ENCODE results near the gene DPY19L2. TPM values are rescaled to one million over a fixed set of nuclear protein-coding genes. Genes with fewer than 3 reads are reported as not detected.
"Not testable (repeated sequence)": the region's sequence is repeated elsewhere in the genome, so short reads cannot be mapped to it uniquely, and the experiment has no call there.

The DPY19L2 gene
- polyA plus RNA-seq, 2 of the 4 experiments (the other 2 are of a cell fraction): 3.7 to 5.8 TPM

DNA sequence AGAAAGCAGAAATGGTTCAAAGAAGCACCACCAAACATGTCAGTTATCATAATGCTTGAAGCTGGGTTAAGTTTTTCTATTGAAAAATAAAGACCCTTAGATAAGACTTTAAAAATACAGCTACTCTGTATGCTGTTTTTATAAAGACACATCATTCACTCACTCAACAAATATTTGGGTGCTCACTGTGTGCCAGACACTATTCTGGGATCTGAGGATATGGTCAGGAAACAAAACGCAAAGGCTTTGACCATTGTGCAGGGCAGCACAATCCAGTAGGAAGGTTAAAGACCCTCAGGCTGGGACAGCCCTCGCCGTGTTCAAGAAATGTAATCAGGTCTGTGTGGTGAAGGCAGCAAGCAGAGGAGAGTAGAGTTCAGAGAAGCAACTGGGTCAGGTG lies 38.0 kb upstream of the DPY19L2 start (continued):
- no peak for TF ChIP-seq MAFK (IDR thresholded peaks at IDR 0.05; ENCODE audit: partially characterized antibody)

DNA sequence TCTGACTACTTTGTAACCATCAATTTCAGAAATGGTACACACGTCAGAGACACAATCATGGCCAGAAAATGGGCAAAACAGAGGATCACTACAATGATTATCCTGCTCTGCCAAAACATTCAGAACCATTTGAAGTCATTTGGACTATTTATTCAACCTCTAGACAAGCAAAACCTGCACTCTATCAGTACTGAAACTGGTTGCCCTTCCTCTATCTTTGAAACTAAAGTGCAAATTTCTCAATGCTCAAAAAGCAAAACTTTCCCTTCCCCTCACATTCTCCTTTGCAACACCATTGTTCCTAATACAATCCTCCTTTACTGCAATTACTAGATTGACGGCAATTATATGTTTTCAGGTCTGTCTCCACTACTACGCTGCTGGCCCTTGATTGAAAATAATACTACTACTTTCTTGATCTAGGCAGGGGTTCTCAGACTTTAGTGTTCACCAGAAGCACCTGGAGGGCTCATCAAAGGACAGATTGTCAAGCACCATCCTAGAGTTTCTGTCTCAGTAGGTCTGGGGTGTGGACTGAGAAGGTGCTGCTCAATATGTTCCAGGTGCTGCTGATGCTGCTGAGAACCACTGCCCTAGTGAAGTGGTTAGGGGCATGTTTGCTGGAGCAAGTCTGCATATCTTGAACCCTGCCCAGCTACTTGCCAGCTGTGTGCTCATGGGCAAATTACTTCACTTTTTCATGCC lies 31.5 kb upstream of the DPY19L2 start:
- FAIRE-seq: peak; percentile 46
- CTCF ChIA-PET; ATAC-seq; POLR2A ChIA-PET; H3K4me3 ChIP-seq; H3K9me3 ChIP-seq; DNase-seq (ENCODE audit: low read depth in 1 of 2, low spot score in 1 of 2); H3K4me1 ChIP-seq; H3K4me2 ChIP-seq; H3K27ac ChIP-seq: not testable (repeated sequence)
- WGBS (ENCODE audit: missing lambda C conversion rate): 68% methylated on average over 3 of the region's 3 CpGs

DNA sequence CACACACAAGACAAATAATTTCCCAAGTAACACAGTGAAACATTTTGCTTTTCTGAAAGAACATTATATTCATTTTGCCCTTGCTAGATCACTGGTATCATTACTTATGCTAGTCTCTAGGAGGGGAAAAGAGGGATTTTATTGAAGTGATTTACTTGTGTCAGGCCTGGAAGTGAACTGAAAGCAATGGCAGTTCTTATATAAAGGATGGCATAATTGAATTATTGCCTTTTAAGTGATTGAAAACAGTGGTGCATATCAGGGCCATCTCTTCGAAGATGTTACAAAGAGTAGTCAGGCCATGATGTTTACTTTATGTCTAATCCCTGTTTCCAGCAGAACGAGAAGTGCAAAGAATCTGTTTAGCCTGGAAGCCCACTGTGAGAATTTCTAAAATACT lies 30.7 kb upstream of the DPY19L2 start:
- WGBS (ENCODE audit: missing lambda C conversion rate): 29% methylated on average over 2 of the region's 2 CpGs
- FAIRE-seq: peak; percentile 76
- CTCF ChIA-PET; DNase-seq (ENCODE audit: low read depth in 1 of 2, low spot score in 1 of 2); H3K4me3 ChIP-seq; H3K4me2 ChIP-seq; H3K9me3 ChIP-seq; H3K27ac ChIP-seq; POLR2A ChIA-PET; ATAC-seq; H3K4me1 ChIP-seq: not testable (repeated sequence)

DNA sequence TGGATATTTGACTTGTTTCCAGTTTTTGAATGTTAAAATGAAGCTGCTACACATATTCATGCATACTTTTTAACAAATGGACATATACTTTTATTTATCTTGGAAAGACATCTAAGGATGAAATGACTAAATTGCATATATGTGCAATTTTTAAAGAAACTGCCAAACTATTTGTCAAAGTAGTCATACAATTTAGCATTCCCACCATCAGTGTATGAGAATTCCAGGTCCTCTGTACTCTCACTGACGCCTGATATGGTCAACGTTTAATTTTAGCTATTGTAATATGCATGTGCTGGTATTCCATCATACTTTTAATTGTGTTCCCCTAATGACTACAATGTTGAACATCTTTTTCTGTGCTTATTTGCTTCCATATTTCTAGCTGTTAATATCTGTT lies 22.5 kb upstream of the DPY19L2 start:
- H3K4me3 ChIP-seq; CTCF ChIA-PET; ATAC-seq; DNase-seq (ENCODE audit: low read depth in 1 of 2, low spot score in 1 of 2); FAIRE-seq; H3K4me2 ChIP-seq; H3K4me1 ChIP-seq; H3K9me3 ChIP-seq; POLR2A ChIA-PET; H3K27ac ChIP-seq: not testable (repeated sequence)
- 89% methylated on average over 2 of the region's 2 CpGs for WGBS (ENCODE audit: missing lambda C conversion rate)

DNA sequence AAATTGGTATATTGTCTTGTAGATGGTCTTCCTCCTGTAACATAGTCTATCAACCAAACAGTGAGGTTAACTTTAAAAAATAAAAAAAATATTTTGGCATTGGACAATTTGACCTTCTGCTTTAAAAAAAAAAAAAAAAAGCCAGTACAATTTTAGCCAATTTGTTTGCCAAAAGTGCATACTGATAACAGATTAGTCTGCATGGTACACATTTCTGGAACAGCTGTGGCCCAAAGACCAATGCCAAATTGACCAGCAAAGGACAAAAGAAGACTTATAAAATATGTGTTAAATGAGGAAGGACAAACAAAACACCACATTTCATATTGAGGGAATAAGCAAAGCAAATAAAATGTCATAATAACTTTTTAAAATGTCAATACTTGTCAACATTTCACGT lies 20.8 kb upstream of the DPY19L2 start:
- DNase-seq (ENCODE audit: low read depth in 1 of 2, low spot score in 1 of 2); H3K4me3 ChIP-seq; H3K9me3 ChIP-seq; H3K4me2 ChIP-seq; CTCF ChIA-PET; H3K4me1 ChIP-seq; FAIRE-seq; ATAC-seq; POLR2A ChIA-PET; H3K27ac ChIP-seq: not testable (repeated sequence)
- WGBS (ENCODE audit: missing lambda C conversion rate): 20% methylated on average over 1 of the region's 1 CpG

DNA sequence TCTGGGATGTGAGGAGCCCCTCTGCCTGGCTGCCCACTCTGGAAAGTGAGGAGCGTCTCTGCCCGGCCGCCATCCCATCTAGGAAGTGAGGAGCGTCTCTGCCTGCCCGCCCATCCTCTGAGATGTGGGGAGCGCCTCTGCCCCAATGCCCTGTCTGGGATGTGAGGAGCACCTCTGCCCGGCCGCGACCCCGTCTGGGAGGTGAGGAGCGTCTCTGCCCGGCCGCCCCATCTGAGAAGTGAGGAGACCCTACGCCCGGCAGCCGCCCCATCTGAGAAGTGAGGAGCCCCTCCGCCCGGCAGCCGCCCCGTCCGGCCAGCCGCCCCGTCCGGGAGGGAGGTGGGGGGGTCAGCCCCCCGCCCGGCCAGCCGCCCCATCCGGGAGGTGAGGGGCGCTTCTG lies 18.3 kb upstream of the DPY19L2 start:
- WGBS (ENCODE audit: missing lambda C conversion rate): 73% methylated on average over 6 of the region's 29 CpGs
- POLR2A ChIA-PET; H3K9me3 ChIP-seq; H3K4me3 ChIP-seq; ATAC-seq; DNase-seq (ENCODE audit: low read depth in 1 of 2, low spot score in 1 of 2); FAIRE-seq; H3K4me2 ChIP-seq; CTCF ChIA-PET; H3K4me1 ChIP-seq; H3K27ac ChIP-seq: not testable (repeated sequence)

DNA sequence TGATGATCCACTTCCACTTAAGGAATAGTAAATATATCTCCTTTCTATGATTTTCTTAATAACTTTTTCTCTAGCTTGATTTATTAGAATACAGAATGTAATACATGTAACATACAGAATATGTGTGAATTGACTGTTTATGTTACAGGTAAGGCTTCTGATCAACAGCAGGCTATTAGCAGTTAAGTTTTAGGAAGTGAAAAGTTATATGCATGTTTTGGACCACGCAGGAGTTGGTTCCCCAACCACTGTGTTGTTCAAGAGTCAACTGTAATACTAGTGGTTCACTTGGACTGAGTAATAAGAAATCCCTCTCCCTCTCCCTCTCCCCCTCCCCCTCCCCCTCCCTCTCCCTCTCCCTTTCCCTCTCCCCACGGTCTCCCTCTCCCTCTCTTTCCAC lies 17.5 kb upstream of the DPY19L2 start:
- H3K4me2 ChIP-seq; DNase-seq (ENCODE audit: low read depth in 1 of 2, low spot score in 1 of 2); ATAC-seq; H3K4me1 ChIP-seq; H3K4me3 ChIP-seq; H3K9me3 ChIP-seq; H3K27ac ChIP-seq; POLR2A ChIA-PET: not testable (repeated sequence)
- FAIRE-seq: peak; percentile 32
- 43% methylated on average over 1 of the region's 2 CpGs for WGBS (ENCODE audit: missing lambda C conversion rate)
- CTCF ChIA-PET: interaction anchor here (1.0 kb wide), 1 partner anchor 571 kb away, joined by 3 read pairs; no protein-coding TSS in a partner anchor

DNA sequence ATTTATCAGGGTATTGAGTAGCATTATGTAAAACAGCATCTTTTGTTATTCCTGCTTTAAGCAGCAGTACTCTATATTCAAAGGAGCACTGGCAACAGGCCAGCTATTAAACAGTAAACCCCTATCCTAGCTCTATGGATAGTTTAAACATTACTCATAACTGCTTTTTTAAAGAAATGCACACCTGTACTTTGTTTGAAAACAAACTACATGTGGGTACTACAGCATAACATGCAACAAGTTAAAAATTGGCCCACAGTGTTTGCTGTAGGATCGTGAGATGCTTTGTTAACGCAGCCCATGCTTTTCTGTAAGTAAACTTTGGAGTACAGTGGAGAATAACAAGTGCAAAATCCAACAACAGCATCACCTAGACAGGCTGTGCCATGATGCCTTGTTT lies 14.3 kb upstream of the DPY19L2 start:
- 64% methylated on average over 2 of the region's 2 CpGs for WGBS (ENCODE audit: missing lambda C conversion rate)
- DNase-seq (ENCODE audit: low read depth in 1 of 2, low spot score in 1 of 2); ATAC-seq; H3K27ac ChIP-seq; POLR2A ChIA-PET; H3K4me1 ChIP-seq; H3K4me3 ChIP-seq; H3K4me2 ChIP-seq; H3K9me3 ChIP-seq; CTCF ChIA-PET; FAIRE-seq: not testable (repeated sequence)

DNA sequence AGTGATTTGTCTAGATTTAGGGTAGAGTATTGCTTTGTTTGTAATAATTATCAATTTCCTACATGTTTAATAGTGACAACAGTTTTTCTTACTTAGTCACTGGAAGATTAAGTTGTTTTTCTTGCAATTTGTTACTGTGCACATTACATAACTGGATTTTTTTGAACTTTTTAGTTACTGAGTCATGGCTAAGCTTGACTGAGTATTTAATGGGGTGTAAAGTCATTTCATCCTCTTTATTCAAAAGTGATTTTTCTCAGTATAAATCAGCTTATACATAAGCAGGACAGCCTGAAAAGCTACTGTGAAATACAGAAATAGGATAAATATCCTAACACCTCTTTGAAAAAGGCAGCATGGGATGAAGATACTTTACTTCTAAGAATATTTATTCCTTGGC lies 12.5 kb upstream of the DPY19L2 start:
- H3K4me1 ChIP-seq; H3K4me3 ChIP-seq; ATAC-seq; POLR2A ChIA-PET; H3K9me3 ChIP-seq; H3K4me2 ChIP-seq; CTCF ChIA-PET; H3K27ac ChIP-seq; DNase-seq (ENCODE audit: low read depth in 1 of 2, low spot score in 1 of 2); FAIRE-seq: not testable (repeated sequence)

Measured in A549 (cell line).